DMS53 treated with DMSO at 0.1 percent for 48 hours (cell line): ENCODE data around the gene EGLN2.
A peak's percentile ranks its signal among the peaks of the same experiment; 100 is the strongest.
"Not testable (repeated sequence)": the region's sequence is repeated elsewhere in the genome, so short reads cannot be mapped to it uniquely, and the experiment has no call there.

Experiments used
- DNase-seq: peaks from one replicate; lab custom pipeline; 2025; ENCODE audit not compliant: unreplicated experiment; lab: John Stamatoyannopoulos, UW

Gene EGLN2

GRCh38 chr19:40798683-40799557, at the start of gene EGLN2:
Gene EGLN2, plus strand, starts transcription at chr19:40799191. Its CDS starts 1,382 bp downstream, at chr19:40800573.
- DNase-seq: peak; percentile 98

- DNase-seq: peak; percentile 99
These were observed 48.7 kb upstream of the EGLN2 start, which contains the start of gene ACTMAP for GRCh38 chr19:40750058-40750873. Gene ACTMAP, minus strand, starts transcription at chr19:40750477. Its CDS starts 674 bp downstream, at chr19:40749803.

GRCh38 chr19:40750874-40751537, 48.0 kb upstream of the EGLN2 start, which contains the start of gene SNRPA:
Gene SNRPA, plus strand, starts transcription at chr19:40751203. Its CDS starts 206 bp downstream, at chr19:40751409.
- DNase-seq: peak; percentile 99

- DNase-seq: no peak
These were observed 46.7 kb upstream of the EGLN2 start for GRCh38 chr19:40752257-40752781.

- DNase-seq: no peak
These were observed 44.3 kb upstream of the EGLN2 start for GRCh38 chr19:40754611-40755247.

- DNase-seq: no peak
These were observed 43.8 kb upstream of the EGLN2 start for GRCh38 chr19:40755248-40755624.

GRCh38 chr19:40755791-40756190, 43.2 kb upstream of the EGLN2 start:
- DNase-seq: no peak

GRCh38 chr19:40756502-40757110, 42.4 kb upstream of the EGLN2 start:
- no peak for DNase-seq

- no peak for DNase-seq
These were observed 40.5 kb upstream of the EGLN2 start for GRCh38 chr19:40758491-40758890.

- DNase-seq: no peak
These were observed 39.6 kb upstream of the EGLN2 start for GRCh38 chr19:40759352-40759751.

- DNase-seq: no peak
These were observed 36.1 kb upstream of the EGLN2 start for GRCh38 chr19:40762754-40763470.

- DNase-seq: no peak
These were observed 35.5 kb upstream of the EGLN2 start for GRCh38 chr19:40763526-40763925.

GRCh38 chr19:40763963-40764362, 35.0 kb upstream of the EGLN2 start:
- DNase-seq: no peak

- DNase-seq: not testable (repeated sequence)
These were observed 32.6 kb upstream of the EGLN2 start for GRCh38 chr19:40766385-40766784.

GRCh38 chr19:40768869-40769268, 30.1 kb upstream of the EGLN2 start:
- peak; percentile 50 for DNase-seq

GRCh38 chr19:40771101-40771862, 27.7 kb upstream of the EGLN2 start:
- peak; percentile 6 for DNase-seq

GRCh38 chr19:40774916-40775631, 23.9 kb upstream of the EGLN2 start, which contains the start of gene MIA:
Gene MIA, plus strand, starts transcription at chr19:40775521. Its CDS starts 22 bp downstream, at chr19:40775543.
- DNase-seq: no peak

GRCh38 chr19:40775632-40776022, 23.4 kb upstream of the EGLN2 start:
- DNase-seq: no peak
